ENCODE measurements around the gene QRSL1.

Gene QRSL1

GRCh38 chr6:106617302-106617701, 12.1 kb upstream of the QRSL1 start:
- Histone ChIP-seq H3K9me3 (ENCODE audit: insufficient read depth, low read length) (no peaks in the 10 kb centered on the region), H3K27ac (ENCODE audit: low read depth, low read length) (peak overlapping the region; percentile 37), H3K27me3 (ENCODE audit: low read length) (no peaks in the 10 kb centered on the region), H3K79me2 (ENCODE audit: insufficient read depth, low read length) (no peaks in the 10 kb centered on the region), H3K36me3 (ENCODE audit: low read length) (peaks cover 18% of the 10 kb centered on the region; the same call in 1 of the 2 replicates), H4K20me1 (ENCODE audit: low read depth, low read length) (no peaks in the 10 kb centered on the region), H3K9me2 (replicated peaks; ENCODE audit: insufficient read depth, low read length) (no peaks in the 10 kb centered on the region), H3K9ac (ENCODE audit: low read length) (no peak overlapping the region), H2AFZ (ENCODE audit: low read depth, low read length, severe bottlenecking) (no peak overlapping the region), H3F3A (ENCODE audit: insufficient read depth) (peaks cover 8% of the 10 kb centered on the region; the same call in 1 of the 2 replicates), H3K4me2 (ENCODE audit: low read depth, low read length, poor library complexity, severe bottlenecking) (peak overlapping the region; percentile 12), H3K4me3 (ENCODE audit: insufficient read depth, low read length, poor library complexity, severe bottlenecking) (no peak overlapping the region)
- TF ChIP-seq EZH2phosphoT487 (conservative IDR thresholded peaks at IDR 0.05; ENCODE audit: low read length) (no peak), CTCF (IDR thresholded peaks at IDR 0.05; ENCODE audit: insufficient read depth, low read length, poor library complexity, severe bottlenecking) (no peak)

- no peaks in the 10 kb centered on the region for H3K9me3 ChIP-seq (ENCODE audit: insufficient read depth, low read length)
- peak overlapping the region; percentile 12 for H3K4me2 ChIP-seq (ENCODE audit: low read depth, low read length, poor library complexity, severe bottlenecking)
- peaks cover 9% of the 10 kb centered on the region; the same call in 1 of the 2 replicates for H3F3A ChIP-seq (ENCODE audit: insufficient read depth)
Observed at GRCh38 chr6:106617857-106618256, 11.5 kb upstream of the QRSL1 start.

GRCh38 chr6:106618324-106618723, 11.1 kb upstream of the QRSL1 start:
- H2AFZ ChIP-seq (ENCODE audit: low read depth, low read length, severe bottlenecking) = no peak overlapping the region
- H3K4me3 ChIP-seq (ENCODE audit: insufficient read depth, low read length, poor library complexity, severe bottlenecking) = no peak overlapping the region
- H3K36me3 ChIP-seq (ENCODE audit: low read length) = peaks cover 28% of the 10 kb centered on the region
- H3K27me3 ChIP-seq (ENCODE audit: low read length) = no peaks in the 10 kb centered on the region
- no peaks in the 10 kb centered on the region for H4K20me1 ChIP-seq (ENCODE audit: low read depth, low read length)
- H3K9me2 ChIP-seq (replicated peaks; ENCODE audit: insufficient read depth, low read length) = no peaks in the 10 kb centered on the region
- no peak overlapping the region for H3K9ac ChIP-seq (ENCODE audit: low read length)
- no peak for TF ChIP-seq EZH2phosphoT487 (conservative IDR thresholded peaks at IDR 0.05; ENCODE audit: low read length)
- H3K4me2 ChIP-seq (ENCODE audit: low read depth, low read length, poor library complexity, severe bottlenecking) = no peak overlapping the region
- H3K27ac ChIP-seq (ENCODE audit: low read depth, low read length) = peak overlapping the region; percentile 37; the same call in 1 of the 2 replicates
- H3F3A ChIP-seq (ENCODE audit: insufficient read depth) = peaks cover 9% of the 10 kb centered on the region; the same call in 1 of the 2 replicates
- no peaks in the 10 kb centered on the region for H3K79me2 ChIP-seq (ENCODE audit: insufficient read depth, low read length)
- no peaks in the 10 kb centered on the region for H3K9me3 ChIP-seq (ENCODE audit: insufficient read depth, low read length)

More at GRCh38 chr6:106617857-106618256, 11.5 kb upstream of the QRSL1 start:
- Histone ChIP-seq H3K27me3 (ENCODE audit: low read length) (no peaks in the 10 kb centered on the region), H3K4me3 (ENCODE audit: insufficient read depth, low read length, poor library complexity, severe bottlenecking) (no peak overlapping the region), H2AFZ (ENCODE audit: low read depth, low read length, severe bottlenecking) (no peak overlapping the region), H3K27ac (ENCODE audit: low read depth, low read length) (peak overlapping the region; percentile 37; the same call in 1 of the 2 replicates), H3K9me2 (replicated peaks; ENCODE audit: insufficient read depth, low read length) (no peaks in the 10 kb centered on the region), H3K36me3 (ENCODE audit: low read length) (peaks cover 23% of the 10 kb centered on the region), H3K9ac (ENCODE audit: low read length) (no peak overlapping the region), H4K20me1 (ENCODE audit: low read depth, low read length) (no peaks in the 10 kb centered on the region), H3K79me2 (ENCODE audit: insufficient read depth, low read length) (no peaks in the 10 kb centered on the region)
- TF ChIP-seq CTCF (IDR thresholded peaks at IDR 0.05; ENCODE audit: insufficient read depth, low read length, poor library complexity, severe bottlenecking) = no peak
- TF ChIP-seq EZH2phosphoT487 (conservative IDR thresholded peaks at IDR 0.05; ENCODE audit: low read length) = no peak

- no peak overlapping the region for H3K4me2 ChIP-seq (ENCODE audit: low read depth, low read length, poor library complexity, severe bottlenecking)
- H3K9me2 ChIP-seq (replicated peaks; ENCODE audit: insufficient read depth, low read length) = no peaks in the 10 kb centered on the region
- no peaks in the 10 kb centered on the region for H4K20me1 ChIP-seq (ENCODE audit: low read depth, low read length)
Observed at GRCh38 chr6:106619223-106619622, 10.2 kb upstream of the QRSL1 start.

More at GRCh38 chr6:106619223-106619622, 10.2 kb upstream of the QRSL1 start:
- Histone ChIP-seq H3K9me3 (ENCODE audit: insufficient read depth, low read length) (no peaks in the 10 kb centered on the region), H3K4me3 (ENCODE audit: insufficient read depth, low read length, poor library complexity, severe bottlenecking) (no peak overlapping the region), H3K36me3 (ENCODE audit: low read length) (peaks cover 31% of the 10 kb centered on the region), H3K79me2 (ENCODE audit: insufficient read depth, low read length) (no peaks in the 10 kb centered on the region), H3K27me3 (ENCODE audit: low read length) (no peaks in the 10 kb centered on the region), H3F3A (ENCODE audit: insufficient read depth) (peaks cover 9% of the 10 kb centered on the region; the same call in 1 of the 2 replicates), H2AFZ (ENCODE audit: low read depth, low read length, severe bottlenecking) (no peak overlapping the region), H3K9ac (ENCODE audit: low read length) (no peak overlapping the region), H3K27ac (ENCODE audit: low read depth, low read length) (no peak overlapping the region)
- TF ChIP-seq EZH2phosphoT487 (conservative IDR thresholded peaks at IDR 0.05; ENCODE audit: low read length) (no peak), CTCF (IDR thresholded peaks at IDR 0.05; ENCODE audit: insufficient read depth, low read length, poor library complexity, severe bottlenecking) (no peak)

All from SU-DHL-6 (cell line).